ENCODE data around the gene DIP2C. TPM values are rescaled to one million over a fixed set of nuclear protein-coding genes. Genes with fewer than 3 reads are reported as not detected.
A peak's percentile ranks its signal among the peaks of the same experiment; 100 is the strongest.

The DIP2C gene
- total RNA-seq, 1 donor from 2014 or later = 23.1 TPM

DNA sequence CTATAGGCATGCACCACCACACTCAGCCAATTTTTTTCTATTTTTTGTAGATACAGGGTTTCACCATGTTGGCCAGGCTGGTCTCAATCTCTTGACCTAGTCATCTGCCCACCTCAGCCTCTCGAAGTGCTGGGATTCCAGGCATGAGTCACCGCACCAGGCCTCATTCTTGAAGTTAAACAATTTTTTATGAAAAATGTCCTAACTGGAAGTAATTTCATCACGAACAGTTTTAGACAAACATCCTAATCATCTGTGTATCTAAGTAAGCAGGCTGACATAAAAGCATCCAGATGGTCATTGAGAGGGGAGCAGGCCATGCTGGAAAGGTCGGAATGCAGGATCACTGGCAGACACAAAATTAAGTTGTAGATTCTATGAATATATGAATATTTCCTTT is 285.1 kb downstream of the DIP2C start:
- Mint-ChIP-seq H3K9me3 (no peaks in the 10 kb centered on the region), H3K27me3 (no peaks in the 10 kb centered on the region), H3K36me3 (peaks cover 63% of the 10 kb centered on the region), H3K27ac (no peak overlapping the region), H3K4me1 (ENCODE audit: unreplicated experiment) (no peaks in the 10 kb centered on the region), H3K4me3 (no peak overlapping the region)
- TF ChIP-seq CTCF (conservative IDR thresholded peaks at IDR 0.05) = no peak
- no peak for DNase-seq (ENCODE audit: extremely low spot score, unreplicated experiment)

- Mint-ChIP-seq H3K4me3 (no peak overlapping the region), H3K9me3 (no peaks in the 10 kb centered on the region), H3K27me3 (no peaks in the 10 kb centered on the region), H3K36me3 (peaks cover 18% of the 10 kb centered on the region), H3K4me1 (ENCODE audit: unreplicated experiment) (peaks cover 4% of the 10 kb centered on the region), H3K27ac (peak overlapping the region; percentile 32)
- TF ChIP-seq CTCF (conservative IDR thresholded peaks at IDR 0.05) = no peak
- DNase-seq (ENCODE audit: extremely low spot score, unreplicated experiment) = peak; percentile 51
These were observed 290.5 kb downstream of the DIP2C start for GRCh38 chr10:398954-399353.

- H3K36me3 Mint-ChIP-seq = peaks cover 15% of the 10 kb centered on the region
- no peaks in the 10 kb centered on the region for H3K27me3 Mint-ChIP-seq
- no peak for TF ChIP-seq CTCF (conservative IDR thresholded peaks at IDR 0.05)
- peaks cover 4% of the 10 kb centered on the region for H3K4me1 Mint-ChIP-seq (ENCODE audit: unreplicated experiment)
- DNase-seq (ENCODE audit: extremely low spot score, unreplicated experiment) = peak; percentile 16
- no peak overlapping the region for H3K4me3 Mint-ChIP-seq
- peak overlapping the region; percentile 32 for H3K27ac Mint-ChIP-seq
- H3K9me3 Mint-ChIP-seq = no peaks in the 10 kb centered on the region
These were observed 292.0 kb downstream of the DIP2C start for GRCh38 chr10:397321-398068.

GRCh38 chr10:396535-397220 is 292.8 kb downstream of the DIP2C start:
- Mint-ChIP-seq H3K9me3 (no peaks in the 10 kb centered on the region), H3K36me3 (peaks cover 14% of the 10 kb centered on the region), H3K27me3 (no peaks in the 10 kb centered on the region), H3K4me3 (no peak overlapping the region), H3K27ac (no peak overlapping the region), H3K4me1 (ENCODE audit: unreplicated experiment) (peaks cover 4% of the 10 kb centered on the region)
- peak; percentile 20 for DNase-seq (ENCODE audit: extremely low spot score, unreplicated experiment)
- no peak for TF ChIP-seq CTCF (conservative IDR thresholded peaks at IDR 0.05)

- DNase-seq (ENCODE audit: extremely low spot score, unreplicated experiment) = no peak
- Mint-ChIP-seq H3K36me3 (peaks cover 9% of the 10 kb centered on the region), H3K27ac (no peak overlapping the region), H3K27me3 (no peaks in the 10 kb centered on the region), H3K4me1 (ENCODE audit: unreplicated experiment) (peaks cover 4% of the 10 kb centered on the region), H3K4me3 (no peak overlapping the region), H3K9me3 (no peaks in the 10 kb centered on the region)
- TF ChIP-seq CTCF (conservative IDR thresholded peaks at IDR 0.05) = no peak
These were observed 293.4 kb downstream of the DIP2C start for GRCh38 chr10:396107-396506.

All from type B pancreatic cell (in vitro differentiated cells).